CD14-positive monocyte (primary cell): Measurements from ENCODE around the gene ATP6V0B. TPM values are rescaled to one million over a fixed set of nuclear protein-coding genes. Genes with fewer than 3 reads are reported as not detected.

Experiments used
- DNase-seq, 3 donors: peaks; one replicate each; pipeline ENCODE4 v3.0.0-alpha.2; 2011 to 2022
- H2AFZ ChIP-seq: 2 replicates; pipeline ENCODE4 v1.6.0; 2012; ENCODE audit warnings: mild to moderate bottlenecking, low read depth, low read length, inconsistent platforms; ENCODE audit not compliant: insufficient read depth, poor library complexity, severe bottlenecking
- H3K27ac ChIP-seq, 2 donors: 1 replicate in 1 of 2; 2 replicates in 1 of 2; pipeline ENCODE4 v1.5.1; 2012 to 2013; ENCODE audit warnings: low read length in 2 of 2, control low read depth in 1 of 2, inconsistent platforms in 1 of 2, low read depth in 1 of 2, mild to moderate bottlenecking in 1 of 2
- H3K27me3 ChIP-seq, 2 donors: one replicate each; pipeline versions ENCODE4 v1.6.0 to v1.6.1; 2011 to 2013; ENCODE audit warnings: low read length in 2 of 2; ENCODE audit not compliant: control insufficient read depth in 2 of 2, insufficient read depth in 2 of 2
- H3K36me3 ChIP-seq, 2 donors: replicated peaks in 1 of 2; 1 replicate in 1 of 2; 2 replicates in 1 of 2; pipeline versions ENCODE4 v1.5.1 to v1.6.1; 2012 to 2013; ENCODE audit warnings: low read length in 2 of 2, control low read depth in 1 of 2, inconsistent platforms in 1 of 2, mild to moderate bottlenecking in 1 of 2; ENCODE audit not compliant: insufficient read depth in 2 of 2, control insufficient read depth in 1 of 2
- H3K4me1 ChIP-seq, 2 donors: 1 replicate in 1 of 2; 2 replicates in 1 of 2; pipeline versions ENCODE4 v1.5.1 to v1.6.1; 2012 to 2013; ENCODE audit warnings: low read length in 2 of 2, control low read depth in 1 of 2, inconsistent platforms in 1 of 2, mild to moderate bottlenecking in 1 of 2, moderate library complexity in 1 of 2; ENCODE audit not compliant: insufficient read depth in 2 of 2, control insufficient read depth in 1 of 2
- H3K4me2 ChIP-seq: replicated peaks from 2 replicates; pipeline ENCODE3; 2012; ENCODE audit warnings: low read length, moderate library complexity, mild to moderate bottlenecking; ENCODE audit not compliant: poor library complexity, severe bottlenecking; ENCODE audit errors: extremely low read depth
- H3K4me3 ChIP-seq, 3 experiments: fragments of 200-600 bp in 1 of 3; sonication (generic) in 1 of 3; replicated peaks in 1 of 3; 1 replicate in 2 of 3; 2 replicates in 1 of 3; pipeline ENCODE4 v1.5.1; 2011 to 2013; ENCODE audit warnings: low read length in 3 of 3, mild to moderate bottlenecking in 3 of 3, control low read depth in 2 of 3, low read depth in 2 of 3, inconsistent platforms in 1 of 3, moderate library complexity in 1 of 3
- H3K79me2 ChIP-seq: 2 replicates; pipeline ENCODE4 v1.6.0; 2012; ENCODE audit warnings: mild to moderate bottlenecking, control low read depth, inconsistent platforms, low read length, moderate library complexity; ENCODE audit not compliant: insufficient read depth
- H3K9ac ChIP-seq: 2 replicates; pipeline ENCODE4 v1.6.0; 2017; ENCODE audit warnings: low read length, mild to moderate bottlenecking; ENCODE audit not compliant: insufficient read depth, poor library complexity, severe bottlenecking
- H3K9me3 ChIP-seq, 2 donors: replicated peaks in 1 of 2; 1 replicate in 1 of 2; 2 replicates in 1 of 2; pipeline versions ENCODE4 v1.5.1 to v1.6.1; 2012 to 2013; ENCODE audit warnings: low read length in 2 of 2, control low read depth in 1 of 2; ENCODE audit not compliant: control insufficient read depth in 1 of 2, insufficient read depth in 1 of 2
- H4K20me1 ChIP-seq: 2 replicates; pipeline ENCODE4 v1.6.0; 2012; ENCODE audit warnings: mild to moderate bottlenecking, low read length, control low read depth, moderate library complexity; ENCODE audit not compliant: insufficient read depth
- H3K27ac Mint-ChIP-seq, 7 donors: one replicate each; pipeline ENCODE4 v1.8.0; 2020; ENCODE audit warnings: mild to moderate bottlenecking in 7 of 7, mixed read lengths in 7 of 7, moderate library complexity in 6 of 7, inconsistent platforms in 2 of 7
- H3K27me3 Mint-ChIP-seq, 3 donors: one replicate each; pipeline ENCODE4 v1.8.0; 2021 to 2022; ENCODE audit warnings: low read depth in 3 of 3, mild to moderate bottlenecking in 3 of 3, mixed read lengths in 3 of 3, moderate library complexity in 3 of 3, inconsistent platforms in 1 of 3
- H3K36me3 Mint-ChIP-seq, 2 donors: one replicate each; pipeline ENCODE4 v1.8.0; 2020; ENCODE audit warnings: mixed read lengths in 2 of 2, inconsistent platforms in 1 of 2, mild to moderate bottlenecking in 1 of 2
- H3K4me1 Mint-ChIP-seq: one replicate; pipeline ENCODE4 v1.8.0; 2020; ENCODE audit warnings: mild to moderate bottlenecking, mixed read lengths
- H3K4me3 Mint-ChIP-seq, 2 donors: one replicate each; pipeline ENCODE4 v1.8.0; 2020; ENCODE audit warnings: mild to moderate bottlenecking in 2 of 2, mixed read lengths in 2 of 2, moderate library complexity in 1 of 2
- H3K9me3 Mint-ChIP-seq, 7 donors: one replicate each; pipeline ENCODE4 v1.8.0; 2020 to 2022; ENCODE audit warnings: mixed read lengths in 7 of 7, mild to moderate bottlenecking in 6 of 7, moderate library complexity in 6 of 7, inconsistent platforms in 2 of 7
- WGBS: methylation state at CpG from one replicate; pipeline ENCODE4 v1.1.5; 2013; ENCODE audit warnings: missing lambda C conversion rate; ENCODE audit not compliant: insufficient coverage; 5-methylcytosine and 5-hydroxymethylcytosine counted together
- intact Hi-C, 2 donors: fragments of 100-400 bp; cut with micrococcal nuclease; formaldehyde crosslinking; loops; one replicate each; pipeline versions ENCODE4 v1.15.0 to v1.15.1; 2023
- polyA plus RNA-seq, 3 donors: library from polyadenylated mRNA; depleted of rRNA in 1 of 3; unstranded in 2 of 3; stranded (reverse) in 1 of 3; fragments of 300-500 nt in 2 of 3; fragments of >200 nt in 1 of 3; fragmentation: Illumina TruSeq in 2 of 3; gene quantifications; 1 replicate in 2 of 3; 2 replicates in 1 of 3; pipeline ENCODE4 v1.2.3, GENCODE V29; 2012 to 2021
- TF ChIP-seq, protein P1 (sequence below): fragments of 200-600 bp; IDR thresholded peaks from one replicate; pipeline ENCODE4 v1.8.0; 2022; ENCODE audit warnings: antibody characterized with exemption, mild to moderate bottlenecking

The ATP6V0B gene
- polyA plus RNA-seq, 3 donors, result 465 to 1,219 (median 954) TPM

DNA sequence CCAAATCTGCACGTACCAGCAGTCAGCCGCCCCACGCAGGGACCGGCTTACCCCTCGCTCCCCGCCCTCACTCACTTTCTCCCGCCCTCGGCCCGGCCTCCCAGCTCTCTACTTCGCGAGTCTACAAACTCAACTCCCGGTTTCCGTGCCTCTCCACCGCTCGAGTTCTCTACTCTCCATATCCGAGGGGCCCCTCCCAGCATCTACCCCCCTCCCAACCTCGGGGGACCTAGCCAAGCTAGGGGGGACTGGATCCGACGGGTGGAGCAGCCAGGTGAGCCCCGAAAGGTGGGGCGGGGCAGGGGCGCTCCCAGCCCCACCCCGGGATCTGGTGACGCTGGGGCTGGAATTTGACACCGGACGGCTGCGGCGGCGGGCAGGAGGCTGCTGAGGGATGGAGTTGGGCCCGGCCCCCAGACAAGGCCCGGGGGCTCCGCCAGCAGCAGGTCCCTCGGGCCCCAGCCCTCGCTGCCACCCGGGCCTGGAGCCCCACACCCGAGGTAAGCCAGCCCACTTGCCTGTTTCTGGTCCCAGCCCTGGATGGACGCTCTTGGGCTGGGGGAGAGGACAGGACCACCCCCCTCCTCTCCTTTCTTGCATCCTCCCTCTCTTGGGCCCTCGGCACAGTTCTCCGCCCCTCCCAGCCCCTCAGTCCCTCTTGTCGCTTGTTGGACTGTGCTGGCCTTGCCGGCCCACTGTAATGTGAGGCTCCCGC is 41.2 kb upstream of the ATP6V0B start, which contains the start of gene ARTN:
Gene ARTN, plus strand, starts transcription at position 416 of the 715 bp plus-strand sequence. CDS start 1,856 bp downstream, outside the sequence.
- Histone ChIP-seq H3K27ac (peak within 1 kb of the TSS in 1 of 2 donors; percentile 5), H3K4me1 (peaks cover 35 to 39% of the 10 kb centered on the region in 2 donors), H3K4me3 (peak within 1 kb of the TSS; percentile 6 to 73 (median 32)), H3K79me2 (peaks cover 13% of the 10 kb centered on the region), H2AFZ (peak within 1 kb of the TSS; percentile 88), H3K27me3 (peaks cover 0 to 7% of the 10 kb centered on the region in 2 donors), H3K9ac (peak within 1 kb of the TSS; percentile 60), H4K20me1 (no peaks in the 10 kb centered on the region), H3K4me2 (peak within 1 kb of the TSS; percentile 93), H3K9me3 (peaks cover 0 to 3% of the 10 kb centered on the region in 2 donors), H3K36me3 (no peaks in the 10 kb centered on the region)
- 5% methylated on average over 40 of the region's 42 CpGs for WGBS
- peaks cover 42% of the 10 kb centered on the region for H3K4me1 Mint-ChIP-seq
- peak within 1 kb of the TSS in 3 of 7 donors; percentile 2 to 63 (median 13) for H3K27ac Mint-ChIP-seq
- H3K27me3 Mint-ChIP-seq, result peaks cover 5 to 25% (median 11%) of the 10 kb centered on the region in 3 donors
- intact Hi-C loops, result loop anchor here (1.0 to 10.0 kb wide), 3 partner anchors 170 to 399 kb away; partner anchors contain the start of gene PTPRF (in 1 of the 2)
- peaks cover 0 to 6% (median 3%) of the 10 kb centered on the region in 7 donors for H3K9me3 Mint-ChIP-seq
- TF ChIP-seq, protein P1, sequence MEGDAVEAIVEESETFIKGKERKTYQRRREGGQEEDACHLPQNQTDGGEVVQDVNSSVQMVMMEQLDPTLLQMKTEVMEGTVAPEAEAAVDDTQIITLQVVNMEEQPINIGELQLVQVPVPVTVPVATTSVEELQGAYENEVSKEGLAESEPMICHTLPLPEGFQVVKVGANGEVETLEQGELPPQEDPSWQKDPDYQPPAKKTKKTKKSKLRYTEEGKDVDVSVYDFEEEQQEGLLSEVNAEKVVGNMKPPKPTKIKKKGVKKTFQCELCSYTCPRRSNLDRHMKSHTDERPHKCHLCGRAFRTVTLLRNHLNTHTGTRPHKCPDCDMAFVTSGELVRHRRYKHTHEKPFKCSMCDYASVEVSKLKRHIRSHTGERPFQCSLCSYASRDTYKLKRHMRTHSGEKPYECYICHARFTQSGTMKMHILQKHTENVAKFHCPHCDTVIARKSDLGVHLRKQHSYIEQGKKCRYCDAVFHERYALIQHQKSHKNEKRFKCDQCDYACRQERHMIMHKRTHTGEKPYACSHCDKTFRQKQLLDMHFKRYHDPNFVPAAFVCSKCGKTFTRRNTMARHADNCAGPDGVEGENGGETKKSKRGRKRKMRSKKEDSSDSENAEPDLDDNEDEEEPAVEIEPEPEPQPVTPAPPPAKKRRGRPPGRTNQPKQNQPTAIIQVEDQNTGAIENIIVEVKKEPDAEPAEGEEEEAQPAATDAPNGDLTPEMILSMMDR, result no peak
- peaks cover 7 to 12% of the 10 kb centered on the region in 2 donors for H3K36me3 Mint-ChIP-seq
- peak within 1 kb of the TSS; percentile 64 to 84 for H3K4me3 Mint-ChIP-seq
- DNase-seq, result peak in 1 of 3 donors; percentile 9

DNA sequence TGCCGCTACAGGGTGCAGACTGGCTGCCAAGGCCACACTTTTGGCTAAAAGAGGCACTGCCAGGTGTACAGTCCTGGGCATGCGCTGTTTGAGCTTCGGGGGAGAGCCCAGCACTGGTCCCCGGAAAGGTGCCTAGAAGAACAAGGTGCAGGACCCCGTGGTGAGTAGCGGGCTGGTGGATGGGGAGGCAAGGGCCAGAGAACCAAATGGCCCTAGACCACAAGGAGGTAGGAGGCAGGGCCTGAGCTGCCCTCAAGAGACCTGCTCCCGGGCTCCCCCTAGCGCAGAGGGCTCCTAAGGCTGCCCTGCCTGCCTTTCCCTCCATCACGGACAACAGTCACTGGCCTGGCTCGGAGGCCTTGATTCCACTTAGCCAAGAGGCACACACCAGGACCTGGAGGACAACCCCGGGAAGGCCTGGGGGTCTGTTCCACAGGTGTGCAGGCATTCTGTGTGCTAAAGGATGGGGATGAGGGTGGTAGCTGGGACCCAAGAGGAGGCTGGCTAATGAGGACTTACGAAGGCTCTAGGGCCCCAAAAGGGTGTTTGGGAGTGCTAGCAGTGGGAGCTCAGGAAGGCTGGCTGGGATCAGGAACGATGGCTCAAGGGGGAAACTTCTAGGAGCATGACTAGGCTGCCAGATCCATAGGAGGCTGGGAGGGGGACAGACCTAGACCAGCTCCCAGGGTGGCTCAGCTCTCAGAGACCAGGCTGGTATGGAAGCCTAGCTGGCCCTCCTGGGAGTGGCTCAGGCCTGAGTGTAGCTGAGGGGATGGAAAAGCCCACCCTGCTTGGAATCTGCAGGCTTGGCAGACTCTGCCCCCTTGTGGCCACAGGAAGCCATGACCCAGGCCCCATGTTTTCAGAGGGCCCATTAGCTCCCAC is 40.4 kb upstream of the ATP6V0B start:
- Mint-ChIP-seq H3K27me3 (peaks cover 6 to 25% (median 11%) of the 10 kb centered on the region in 3 donors), H3K4me3 (peak overlapping the region; percentile 64 to 84), H3K9me3 (peaks cover 0 to 4% (median 3%) of the 10 kb centered on the region in 7 donors), H3K4me1 (peaks cover 44% of the 10 kb centered on the region), H3K36me3 (peaks cover 6 to 12% of the 10 kb centered on the region in 2 donors), H3K27ac (peak overlapping the region in 1 of 7 donors; percentile 13)
- Histone ChIP-seq H4K20me1 (no peaks in the 10 kb centered on the region), H3K36me3 (no peaks in the 10 kb centered on the region), H3K4me3 (peak overlapping the region in 1 of 3 experiments; percentile 73), H3K4me1 (peaks cover 35 to 39% of the 10 kb centered on the region in 2 donors), H3K27ac (no peak overlapping the region), H3K9ac (peak overlapping the region; percentile 60), H3K9me3 (peaks cover 0 to 3% of the 10 kb centered on the region in 2 donors), H2AFZ (peak overlapping the region; percentile 88), H3K4me2 (peak overlapping the region; percentile 93), H3K79me2 (peaks cover 13% of the 10 kb centered on the region), H3K27me3 (peaks cover 0 to 7% of the 10 kb centered on the region in 2 donors)
- intact Hi-C loops, result loop anchor here (1.0 to 10.0 kb wide), 3 partner anchors 171 to 400 kb away; partner anchors contain the start of gene PTPRF (in 1 of the 2)
- peak; percentile 63 to 67 (median 67) for DNase-seq
- 29% methylated on average over 10 of the region's 13 CpGs for WGBS
- TF ChIP-seq, protein P1, result peak; percentile 98
